Suprapubic skin (tissue), 4 donors: ENCODE data around the gene SLC35E3.

ENCODE experiments used
- EP300 ChIP-seq: sonication (generic); formaldehyde crosslinking; IDR thresholded peaks from one replicate; pipeline ENCODE4 v1.6.1; 2017; ENCODE audit warnings: antibody characterized with exemption
- POLR2A ChIP-seq, 2 donors: fragments of 450-650 bp; IDR thresholded peaks; one replicate each; pipeline ENCODE4 v1.6.1; 2017; ENCODE audit warnings: antibody characterized with exemption in 2 of 2, mild to moderate bottlenecking in 2 of 2, moderate library complexity in 2 of 2
- POLR2AphosphoS5 ChIP-seq, 3 donors: sonication (generic); formaldehyde crosslinking; IDR thresholded peaks; one replicate each; pipeline ENCODE4 v1.6.1; 2017; ENCODE audit warnings: antibody characterized with exemption in 3 of 3
- TF ChIP-seq, protein P1 (sequence below), 2 donors: fragments of 200-600 bp in 1 of 2; fragments of 450-650 bp in 1 of 2; sonication (generic) in 1 of 2; IDR thresholded peaks; one replicate each; pipeline ENCODE4 v1.5.1; 2016 to 2019; ENCODE audit warnings: antibody characterized with exemption in 2 of 2, mild to moderate bottlenecking in 1 of 2, moderate library complexity in 1 of 2

DNA sequence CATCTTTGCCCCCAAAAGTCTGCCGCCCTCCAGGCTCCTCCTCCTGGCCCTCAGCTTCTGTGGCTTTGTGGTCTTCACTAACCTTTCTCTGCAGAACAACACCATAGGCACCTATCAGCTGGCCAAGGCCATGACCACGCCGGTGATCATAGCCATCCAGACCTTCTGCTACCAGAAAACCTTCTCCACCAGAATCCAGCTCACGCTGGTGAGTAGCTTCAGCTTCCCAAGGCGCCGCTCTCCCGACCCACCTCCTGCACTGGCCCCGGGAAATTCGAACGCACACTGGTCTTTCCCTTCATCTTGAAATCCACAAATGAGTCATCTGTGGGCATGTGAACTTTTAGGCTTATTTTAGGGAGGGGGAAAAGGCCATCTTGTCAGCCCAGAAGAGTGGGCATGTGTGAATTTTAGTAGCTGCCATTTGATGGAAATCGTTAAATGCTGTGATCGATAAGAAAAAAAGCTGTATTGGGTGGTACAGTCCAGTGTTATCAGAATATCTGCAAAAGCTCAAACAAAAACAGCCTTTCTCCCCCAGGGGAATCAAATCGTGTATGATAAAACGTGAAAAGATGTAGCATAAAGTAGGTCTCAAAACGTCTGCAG is 700 bp downstream of the SLC35E3 start:
- no peak for TF ChIP-seq POLR2A (IDR thresholded peaks at IDR 0.05)
- TF ChIP-seq, protein P1, sequence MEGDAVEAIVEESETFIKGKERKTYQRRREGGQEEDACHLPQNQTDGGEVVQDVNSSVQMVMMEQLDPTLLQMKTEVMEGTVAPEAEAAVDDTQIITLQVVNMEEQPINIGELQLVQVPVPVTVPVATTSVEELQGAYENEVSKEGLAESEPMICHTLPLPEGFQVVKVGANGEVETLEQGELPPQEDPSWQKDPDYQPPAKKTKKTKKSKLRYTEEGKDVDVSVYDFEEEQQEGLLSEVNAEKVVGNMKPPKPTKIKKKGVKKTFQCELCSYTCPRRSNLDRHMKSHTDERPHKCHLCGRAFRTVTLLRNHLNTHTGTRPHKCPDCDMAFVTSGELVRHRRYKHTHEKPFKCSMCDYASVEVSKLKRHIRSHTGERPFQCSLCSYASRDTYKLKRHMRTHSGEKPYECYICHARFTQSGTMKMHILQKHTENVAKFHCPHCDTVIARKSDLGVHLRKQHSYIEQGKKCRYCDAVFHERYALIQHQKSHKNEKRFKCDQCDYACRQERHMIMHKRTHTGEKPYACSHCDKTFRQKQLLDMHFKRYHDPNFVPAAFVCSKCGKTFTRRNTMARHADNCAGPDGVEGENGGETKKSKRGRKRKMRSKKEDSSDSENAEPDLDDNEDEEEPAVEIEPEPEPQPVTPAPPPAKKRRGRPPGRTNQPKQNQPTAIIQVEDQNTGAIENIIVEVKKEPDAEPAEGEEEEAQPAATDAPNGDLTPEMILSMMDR (IDR thresholded peaks at IDR 0.05): no peak
- TF ChIP-seq POLR2AphosphoS5 (IDR thresholded peaks at IDR 0.05): no peak
- no peak for TF ChIP-seq EP300
